HEK293 (cell line): ENCODE data around the gene VEGFB.

Experiments
- PRDM2 ChIP-seq: fragments of 450-650 bp; formaldehyde crosslinking; IDR thresholded peaks from 2 replicates; pipeline ENCODE4 v1.5.1; 2016; ENCODE audit warnings: missing biosample characterization, missing genetic modification characterization, borderline replicate concordance
- TRIM28 ChIP-seq: IDR thresholded peaks from 2 replicates; pipeline ENCODE4 v1.6.1; 2011; ENCODE audit warnings: low read length, control low read depth, borderline replicate concordance
- ZBTB21 ChIP-seq: fragments of 450-650 bp; formaldehyde crosslinking; IDR thresholded peaks from 2 replicates; pipeline ENCODE4 v1.5.1; 2017; ENCODE audit warnings: missing biosample characterization, missing genetic modification characterization
- ZBTB44 ChIP-seq: fragments of 450-650 bp; IDR thresholded peaks from 2 replicates; pipeline ENCODE4 v1.5.1; 2018; ENCODE audit warnings: missing biosample characterization, mild to moderate bottlenecking, missing genetic modification characterization
- ZBTB49 ChIP-seq: fragments of 450-650 bp; formaldehyde crosslinking; IDR thresholded peaks from 2 replicates; pipeline ENCODE4 v1.5.1; 2016; ENCODE audit warnings: missing biosample characterization, missing genetic modification characterization, low read depth
- ZNF133 ChIP-seq: fragments of 450-650 bp; formaldehyde crosslinking; IDR thresholded peaks from 2 replicates; pipeline ENCODE4 v1.5.1; 2016; ENCODE audit warnings: missing biosample characterization, missing genetic modification characterization
- ZNF184 ChIP-seq: fragments of 450-650 bp; IDR thresholded peaks from 2 replicates; pipeline ENCODE4 v1.5.1; 2018; ENCODE audit warnings: missing biosample characterization, mild to moderate bottlenecking, missing genetic modification characterization
- ZNF48 ChIP-seq: fragments of 450-650 bp; formaldehyde crosslinking; IDR thresholded peaks from 2 replicates; pipeline ENCODE4 v1.5.1; 2016; ENCODE audit warnings: missing biosample characterization, missing genetic modification characterization
- ZNF530 ChIP-seq: fragments of 450-650 bp; formaldehyde crosslinking; IDR thresholded peaks from 2 replicates; pipeline ENCODE4 v1.5.1; 2016; ENCODE audit warnings: low read depth, missing biosample characterization, missing genetic modification characterization
- ZNF791 ChIP-seq: fragments of 450-650 bp; formaldehyde crosslinking; IDR thresholded peaks from 2 replicates; pipeline ENCODE4 v1.5.1; 2016; ENCODE audit warnings: missing biosample characterization, missing genetic modification characterization
- ZNF843 ChIP-seq: fragments of 450-650 bp; formaldehyde crosslinking; IDR thresholded peaks from 2 replicates; pipeline ENCODE4 v1.5.1; 2016; ENCODE audit warnings: missing biosample characterization, missing genetic modification characterization
- TF ChIP-seq, protein P1 (sequence below): fragments of 450-650 bp; formaldehyde crosslinking; IDR thresholded peaks from 2 replicates; pipeline ENCODE4 v1.5.1; 2016; ENCODE audit warnings: missing biosample characterization, missing genetic modification characterization

GRCh38 chr11:64275031-64275800 lies 40.8 kb downstream of the VEGFB start:
- TF ChIP-seq ZNF843 (tag by site-specific recombination) (no peak), ZNF133 (tag by site-specific recombination) (no peak), TRIM28 (no peak), ZBTB49 (tag by site-specific recombination) (no peak), ZBTB44 (no peak), PRDM2 (tag by site-specific recombination) (no peak), ZNF48 (tag by site-specific recombination) (no peak), ZBTB21 (tag by site-specific recombination) (no peak), ZNF791 (tag by site-specific recombination) (no peak), ZNF184 (no peak), ZNF530 (tag by site-specific recombination) (no peak)
- TF ChIP-seq, protein P1, sequence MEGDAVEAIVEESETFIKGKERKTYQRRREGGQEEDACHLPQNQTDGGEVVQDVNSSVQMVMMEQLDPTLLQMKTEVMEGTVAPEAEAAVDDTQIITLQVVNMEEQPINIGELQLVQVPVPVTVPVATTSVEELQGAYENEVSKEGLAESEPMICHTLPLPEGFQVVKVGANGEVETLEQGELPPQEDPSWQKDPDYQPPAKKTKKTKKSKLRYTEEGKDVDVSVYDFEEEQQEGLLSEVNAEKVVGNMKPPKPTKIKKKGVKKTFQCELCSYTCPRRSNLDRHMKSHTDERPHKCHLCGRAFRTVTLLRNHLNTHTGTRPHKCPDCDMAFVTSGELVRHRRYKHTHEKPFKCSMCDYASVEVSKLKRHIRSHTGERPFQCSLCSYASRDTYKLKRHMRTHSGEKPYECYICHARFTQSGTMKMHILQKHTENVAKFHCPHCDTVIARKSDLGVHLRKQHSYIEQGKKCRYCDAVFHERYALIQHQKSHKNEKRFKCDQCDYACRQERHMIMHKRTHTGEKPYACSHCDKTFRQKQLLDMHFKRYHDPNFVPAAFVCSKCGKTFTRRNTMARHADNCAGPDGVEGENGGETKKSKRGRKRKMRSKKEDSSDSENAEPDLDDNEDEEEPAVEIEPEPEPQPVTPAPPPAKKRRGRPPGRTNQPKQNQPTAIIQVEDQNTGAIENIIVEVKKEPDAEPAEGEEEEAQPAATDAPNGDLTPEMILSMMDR (tag by site-specific recombination), result no peak
